Medulla oblongata (tissue), 1 donor: ENCODE data around the gene TRAK1.
"Not testable (repeated sequence)": the region's sequence is repeated elsewhere in the genome, so short reads cannot be mapped to it uniquely, and the experiment has no call there.

Source experiments
- DNase-seq: peaks from one replicate; pipeline ENCODE4 v3.0.0-alpha.2; 2015; ENCODE audit errors: extremely low spot score

Gene TRAK1

GRCh38 chr3:42090973-42091731 is at the start of gene TRAK1:
Gene TRAK1 (plus strand): TSS chr3:42091357. CDS start chr3:42091470, 113 bp downstream.
- DNase-seq = peak; percentile 80

GRCh38 chr3:42042747-42043098 is 48.4 kb upstream of the TRAK1 start:
- DNase-seq = no peak

- no peak for DNase-seq
Measured at GRCh38 chr3:42043099-42043813, 47.9 kb upstream of the TRAK1 start.

GRCh38 chr3:42045708-42046243 is 45.4 kb upstream of the TRAK1 start:
- no peak for DNase-seq

- DNase-seq = not testable (repeated sequence)
Measured at GRCh38 chr3:42048526-42048925, 42.6 kb upstream of the TRAK1 start.

GRCh38 chr3:42050126-42050525 is 41.0 kb upstream of the TRAK1 start:
- no peak for DNase-seq

- DNase-seq = no peak
Measured at GRCh38 chr3:42051384-42052131, 39.6 kb upstream of the TRAK1 start.

GRCh38 chr3:42052132-42052483 is 39.0 kb upstream of the TRAK1 start:
- no peak for DNase-seq

- DNase-seq = peak; percentile 97
Measured at GRCh38 chr3:42052484-42053351, 38.4 kb upstream of the TRAK1 start.

GRCh38 chr3:42053476-42053875 is 37.7 kb upstream of the TRAK1 start:
- DNase-seq = peak; percentile 48

GRCh38 chr3:42055291-42055690 is 35.9 kb upstream of the TRAK1 start:
- no peak for DNase-seq

GRCh38 chr3:42056840-42057239 is 34.3 kb upstream of the TRAK1 start:
- DNase-seq = no peak

- no peak for DNase-seq
Measured at GRCh38 chr3:42057561-42058211, 33.5 kb upstream of the TRAK1 start.

GRCh38 chr3:42061025-42061712 is 30.0 kb upstream of the TRAK1 start:
- DNase-seq = no peak

GRCh38 chr3:42061713-42062380 is 29.3 kb upstream of the TRAK1 start:
- no peak for DNase-seq

GRCh38 chr3:42062464-42062863 is 28.7 kb upstream of the TRAK1 start:
- no peak for DNase-seq

- no peak for DNase-seq
Measured at GRCh38 chr3:42063888-42064287, 27.3 kb upstream of the TRAK1 start.

- no peak for DNase-seq
Measured at GRCh38 chr3:42066516-42067181, 24.5 kb upstream of the TRAK1 start.

- no peak for DNase-seq
Measured at GRCh38 chr3:42067326-42067725, 23.8 kb upstream of the TRAK1 start.
